ENCODE data around the gene LZTR1.
"Not testable (repeated sequence)": the region's sequence is repeated elsewhere in the genome, so short reads cannot be mapped to it uniquely, and the experiment has no call there.

LZTR1 gene

DNA sequence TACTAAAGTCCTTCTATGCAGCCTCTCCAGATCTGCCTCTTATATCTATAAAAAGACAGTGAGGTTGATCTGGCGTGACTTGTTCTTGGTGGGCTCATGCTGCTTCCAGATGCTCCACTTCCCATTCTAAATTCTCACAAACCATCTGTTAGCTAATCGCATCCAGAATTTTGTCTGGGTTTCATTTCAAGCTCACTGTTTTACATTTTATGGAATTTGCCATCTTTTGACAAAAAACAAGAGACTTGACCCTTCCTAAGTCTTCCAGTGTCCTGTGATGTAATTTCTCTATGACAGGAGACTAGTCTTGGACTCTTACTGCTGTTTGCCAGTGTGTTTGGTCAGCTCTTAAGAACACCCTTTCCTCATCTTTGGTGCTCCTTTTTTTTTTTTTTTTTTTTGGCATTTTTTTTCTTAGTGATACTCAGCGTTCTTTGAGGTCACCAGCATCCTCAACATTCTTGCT, 41.9 kb upstream of the LZTR1 start:
- no peak overlapping the region for H4K91ac ChIP-seq (ENCODE audit: low read length)
- no peaks in the 10 kb centered on the region for H3K9me3 ChIP-seq (ENCODE audit: control insufficient read depth, low read length)
- no peak for DNase-seq
- no peak overlapping the region for H2AFZ ChIP-seq (ENCODE audit: low read depth, low read length)
- no peak overlapping the region for H2BK5ac ChIP-seq (ENCODE audit: low read depth, low read length, poor library complexity, severe bottlenecking)
- no peak overlapping the region for H4K8ac ChIP-seq (ENCODE audit: low read length)
- no peaks in the 10 kb centered on the region for H3K27me3 ChIP-seq (ENCODE audit: control insufficient read depth in 1 of 2, insufficient read depth in 1 of 2, low read length in 2 of 2)
- no peak overlapping the region for H2AK5ac ChIP-seq (ENCODE audit: low read length, severe bottlenecking)
- no peak overlapping the region for H2BK15ac ChIP-seq (ENCODE audit: low read depth, poor library complexity, severe bottlenecking)
- H3K4me3 ChIP-seq (ENCODE audit: insufficient read depth in 1 of 2, low read depth in 1 of 2, low read length in 2 of 2), result no peak overlapping the region
- no peak overlapping the region for H3K4ac ChIP-seq (ENCODE audit: low read depth in 1 of 2, low read length in 2 of 2)
- no peak overlapping the region for H3K9ac ChIP-seq (ENCODE audit: low read length)
- H3K36me3 ChIP-seq (ENCODE audit: control insufficient read depth in 1 of 2, insufficient read depth in 2 of 2, low read depth in 1 of 2, low read length in 2 of 2), result peaks cover 13 to 22% of the 10 kb centered on the region in 2 experiments
- peaks cover 14% of the 10 kb centered on the region for H3K4me1 ChIP-seq (ENCODE audit: control insufficient read depth, insufficient read depth, low read depth, low read length)
- 98% methylated on average over 2 of the region's 3 CpGs for WGBS
- no peak overlapping the region for H3K18ac ChIP-seq (ENCODE audit: low read depth in 1 of 2, low read length in 2 of 2)
- no peak overlapping the region for H3K14ac ChIP-seq (ENCODE audit: low read length in 2 of 2)
- no peak overlapping the region for H3K27ac ChIP-seq (ENCODE audit: low read length, poor library complexity, severe bottlenecking)
- no peak overlapping the region for H2BK12ac ChIP-seq (ENCODE audit: low read length in 2 of 2)
- no peak overlapping the region for H3K4me2 ChIP-seq (ENCODE audit: low read length, poor library complexity, severe bottlenecking)
- peaks cover 1% of the 10 kb centered on the region for H3K79me1 ChIP-seq (replicated peaks; ENCODE audit: low read length, poor library complexity, severe bottlenecking)
- no peak overlapping the region for H3K23ac ChIP-seq (ENCODE audit: low read length in 2 of 2)
- H2BK120ac ChIP-seq (ENCODE audit: low read depth, low read length), result no peak overlapping the region

DNA sequence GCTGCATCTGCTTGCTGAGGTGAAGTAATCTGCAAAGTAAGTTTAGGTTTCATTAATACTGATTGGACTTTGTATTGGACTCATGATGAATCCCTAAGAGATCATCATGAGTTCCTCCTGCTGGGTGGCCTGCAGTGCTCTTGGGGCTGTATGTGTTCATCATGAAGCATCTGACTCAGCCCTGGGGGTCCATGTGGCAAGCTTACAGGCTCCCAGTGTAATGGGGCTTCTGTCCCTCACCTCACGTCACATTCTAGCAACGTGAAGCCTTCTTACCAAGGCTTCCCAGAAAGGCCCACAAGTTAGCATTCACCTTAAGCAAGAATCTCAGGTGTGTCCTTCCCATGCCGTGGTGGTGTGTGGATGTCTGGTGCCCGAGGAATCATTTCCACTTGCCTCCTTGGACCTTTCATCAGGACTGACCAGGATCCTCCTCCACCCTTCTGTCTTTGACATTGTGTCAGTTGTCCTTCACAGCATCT, 41.2 kb upstream of the LZTR1 start:
- DNase-seq, result no peak
- H2BK5ac ChIP-seq (ENCODE audit: low read depth, low read length, poor library complexity, severe bottlenecking), result no peak overlapping the region
- H2AFZ ChIP-seq (ENCODE audit: low read depth, low read length), result no peak overlapping the region
- H3K4ac ChIP-seq (ENCODE audit: low read depth in 1 of 2, low read length in 2 of 2), result no peak overlapping the region
- no peak overlapping the region for H2AK5ac ChIP-seq (ENCODE audit: low read length, severe bottlenecking)
- H3K4me1 ChIP-seq (ENCODE audit: control insufficient read depth, insufficient read depth, low read depth, low read length), result peaks cover 15% of the 10 kb centered on the region
- no peak overlapping the region for H3K27ac ChIP-seq (ENCODE audit: low read length, poor library complexity, severe bottlenecking)
- 97% methylated on average over 4 of the region's 4 CpGs for WGBS
- H4K8ac ChIP-seq (ENCODE audit: low read length), result no peak overlapping the region
- H3K4me3 ChIP-seq (ENCODE audit: insufficient read depth in 1 of 2, low read depth in 1 of 2, low read length in 2 of 2), result no peak overlapping the region
- H3K18ac ChIP-seq (ENCODE audit: low read depth in 1 of 2, low read length in 2 of 2), result no peak overlapping the region
- H3K14ac ChIP-seq (ENCODE audit: low read length in 2 of 2), result no peak overlapping the region
- H2BK12ac ChIP-seq (ENCODE audit: low read length in 2 of 2), result no peak overlapping the region
- peak overlapping the region in 1 of 2 experiments; percentile 59 for H3K23ac ChIP-seq (ENCODE audit: low read length in 2 of 2)
- H3K9me3 ChIP-seq (ENCODE audit: control insufficient read depth, low read length), result no peaks in the 10 kb centered on the region
- H3K36me3 ChIP-seq (ENCODE audit: control insufficient read depth in 1 of 2, insufficient read depth in 2 of 2, low read depth in 1 of 2, low read length in 2 of 2), result peaks cover 7 to 19% of the 10 kb centered on the region in 2 experiments
- H3K27me3 ChIP-seq (ENCODE audit: control insufficient read depth in 1 of 2, insufficient read depth in 1 of 2, low read length in 2 of 2), result no peaks in the 10 kb centered on the region
- H3K79me1 ChIP-seq (replicated peaks; ENCODE audit: low read length, poor library complexity, severe bottlenecking), result peaks cover 1% of the 10 kb centered on the region
- no peak overlapping the region for H2BK120ac ChIP-seq (ENCODE audit: low read depth, low read length)
- H2BK15ac ChIP-seq (ENCODE audit: low read depth, poor library complexity, severe bottlenecking), result no peak overlapping the region
- no peak overlapping the region for H3K9ac ChIP-seq (ENCODE audit: low read length)
- H4K91ac ChIP-seq (ENCODE audit: low read length), result no peak overlapping the region
- H3K4me2 ChIP-seq (ENCODE audit: low read length, poor library complexity, severe bottlenecking), result no peak overlapping the region

DNA sequence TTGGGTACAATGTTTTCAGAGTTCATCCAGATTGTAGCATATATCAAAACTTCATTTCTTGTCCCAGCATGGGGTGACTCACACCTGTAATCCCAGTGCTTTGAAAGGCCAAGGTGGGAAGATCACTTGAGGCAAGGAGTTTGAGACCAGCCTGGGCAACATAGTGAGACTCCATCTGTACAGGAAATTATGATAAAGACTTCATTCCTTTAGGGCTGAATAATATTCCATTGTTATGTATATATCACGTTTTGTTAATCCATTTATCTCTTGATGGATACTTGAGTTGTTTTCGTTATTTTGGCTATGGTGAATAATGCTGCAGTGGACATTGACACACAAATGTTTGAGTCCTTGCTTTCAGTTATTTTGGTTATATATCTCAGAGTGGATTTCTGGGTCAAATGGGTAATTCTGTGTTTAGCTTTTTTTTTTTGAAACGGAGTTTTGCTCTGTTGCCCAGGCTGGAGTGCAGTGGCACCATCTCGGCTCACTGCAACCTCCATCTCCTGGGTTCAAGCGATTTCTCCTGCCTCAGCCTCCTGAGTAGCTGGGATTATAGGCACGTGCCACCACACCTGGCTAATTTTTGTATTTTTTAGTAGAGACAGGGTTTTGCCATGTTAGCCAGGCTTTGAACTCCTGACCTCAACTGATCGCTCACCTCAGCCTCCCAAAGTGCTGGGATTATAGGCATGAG, 39.7 kb upstream of the LZTR1 start:
- H3K4me1 ChIP-seq (ENCODE audit: control insufficient read depth, insufficient read depth, low read depth, low read length), result peaks cover 12% of the 10 kb centered on the region
- H3K9ac ChIP-seq (ENCODE audit: low read length); H3K27me3 ChIP-seq (ENCODE audit: control insufficient read depth in 1 of 2, insufficient read depth in 1 of 2, low read length in 2 of 2); H3K14ac ChIP-seq (ENCODE audit: low read length in 2 of 2); H3K27ac ChIP-seq (ENCODE audit: low read length, poor library complexity, severe bottlenecking); H2BK15ac ChIP-seq (ENCODE audit: low read depth, poor library complexity, severe bottlenecking); DNase-seq; H3K23ac ChIP-seq (ENCODE audit: low read length in 2 of 2); H3K79me1 ChIP-seq (replicated peaks; ENCODE audit: low read length, poor library complexity, severe bottlenecking); H3K18ac ChIP-seq (ENCODE audit: low read depth in 1 of 2, low read length in 2 of 2); H3K4me2 ChIP-seq (ENCODE audit: low read length, poor library complexity, severe bottlenecking); H3K4ac ChIP-seq (ENCODE audit: low read depth in 1 of 2, low read length in 2 of 2); H3K9me3 ChIP-seq (ENCODE audit: control insufficient read depth, low read length); H2AK5ac ChIP-seq (ENCODE audit: low read length, severe bottlenecking); H2BK5ac ChIP-seq (ENCODE audit: low read depth, low read length, poor library complexity, severe bottlenecking); H4K91ac ChIP-seq (ENCODE audit: low read length); H4K8ac ChIP-seq (ENCODE audit: low read length); H2BK12ac ChIP-seq (ENCODE audit: low read length in 2 of 2); H2AFZ ChIP-seq (ENCODE audit: low read depth, low read length); H2BK120ac ChIP-seq (ENCODE audit: low read depth, low read length); H3K36me3 ChIP-seq (ENCODE audit: control insufficient read depth in 1 of 2, insufficient read depth in 2 of 2, low read depth in 1 of 2, low read length in 2 of 2); H3K4me3 ChIP-seq (ENCODE audit: insufficient read depth in 1 of 2, low read depth in 1 of 2, low read length in 2 of 2): not testable (repeated sequence)
- 95% methylated on average over 7 of the region's 7 CpGs for WGBS

DNA sequence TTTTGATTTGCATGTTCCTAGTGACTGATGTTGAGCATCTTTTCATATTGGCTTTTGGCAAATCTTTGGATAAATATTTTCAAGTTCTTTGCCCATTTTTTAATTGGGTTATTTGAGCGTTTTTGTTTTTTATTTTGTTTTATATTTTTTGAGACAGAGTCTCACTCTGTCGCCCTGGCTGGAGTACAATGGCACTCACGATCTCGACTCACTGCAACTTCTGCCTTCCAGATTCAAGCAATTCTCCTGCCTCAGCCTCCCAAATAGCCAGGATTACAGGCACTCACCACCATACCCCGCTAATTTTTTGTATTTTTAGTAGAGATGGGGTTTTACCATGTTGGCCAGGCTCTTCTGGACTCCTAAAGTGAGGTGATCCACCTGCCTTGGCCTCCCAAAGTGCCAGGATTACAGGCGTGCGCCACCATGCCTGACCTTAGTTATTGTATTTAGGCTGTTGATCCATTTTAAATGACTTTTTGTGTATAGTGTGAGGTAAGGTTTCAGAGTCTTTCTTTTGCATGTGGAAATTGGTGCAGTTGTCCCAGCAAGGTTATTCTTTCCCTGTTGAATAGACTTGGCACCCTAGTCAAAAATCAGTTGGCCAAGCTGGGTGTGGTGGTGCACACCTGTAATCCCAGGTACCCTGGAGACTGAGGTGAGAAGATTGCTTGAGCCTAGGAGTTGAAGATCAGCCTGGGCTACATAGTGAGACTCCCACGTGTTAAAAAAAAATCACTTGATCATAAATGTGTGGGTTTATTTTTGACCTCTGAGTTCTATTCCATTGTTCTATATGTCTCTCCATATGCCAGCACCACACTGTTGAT, 38.8 kb upstream of the LZTR1 start:
- Histone ChIP-seq H3K27me3 (ENCODE audit: control insufficient read depth in 1 of 2, insufficient read depth in 1 of 2, low read length in 2 of 2) (no peaks in the 10 kb centered on the region), H3K4ac (ENCODE audit: low read depth in 1 of 2, low read length in 2 of 2) (no peak overlapping the region), H2BK12ac (ENCODE audit: low read length in 2 of 2) (no peak overlapping the region), H3K36me3 (ENCODE audit: control insufficient read depth in 1 of 2, insufficient read depth in 2 of 2, low read depth in 1 of 2, low read length in 2 of 2) (peaks cover 0 to 9% of the 10 kb centered on the region in 2 experiments), H3K4me3 (ENCODE audit: insufficient read depth in 1 of 2, low read depth in 1 of 2, low read length in 2 of 2) (no peak overlapping the region), H3K18ac (ENCODE audit: low read depth in 1 of 2, low read length in 2 of 2) (no peak overlapping the region), H2BK15ac (ENCODE audit: low read depth, poor library complexity, severe bottlenecking) (no peak overlapping the region), H2BK120ac (ENCODE audit: low read depth, low read length) (no peak overlapping the region), H3K79me1 (replicated peaks; ENCODE audit: low read length, poor library complexity, severe bottlenecking) (peaks cover 1% of the 10 kb centered on the region), H3K23ac (ENCODE audit: low read length in 2 of 2) (no peak overlapping the region), H3K14ac (ENCODE audit: low read length in 2 of 2) (no peak overlapping the region), H3K4me1 (ENCODE audit: control insufficient read depth, insufficient read depth, low read depth, low read length) (peaks cover 9% of the 10 kb centered on the region), H3K27ac (ENCODE audit: low read length, poor library complexity, severe bottlenecking) (no peak overlapping the region), H2AK5ac (ENCODE audit: low read length, severe bottlenecking) (no peak overlapping the region), H2BK5ac (ENCODE audit: low read depth, low read length, poor library complexity, severe bottlenecking) (no peak overlapping the region), H2AFZ (ENCODE audit: low read depth, low read length) (no peak overlapping the region), H3K4me2 (ENCODE audit: low read length, poor library complexity, severe bottlenecking) (no peak overlapping the region), H4K91ac (ENCODE audit: low read length) (no peak overlapping the region), H3K9me3 (ENCODE audit: control insufficient read depth, low read length) (no peaks in the 10 kb centered on the region), H4K8ac (ENCODE audit: low read length) (no peak overlapping the region), H3K9ac (ENCODE audit: low read length) (no peak overlapping the region)
- WGBS, result 98% methylated on average over 7 of the region's 8 CpGs
- no peak for DNase-seq
